Measurements from ENCODE around the gene SFXN3. TPM values are rescaled to one million over a fixed set of nuclear protein-coding genes. Genes with fewer than 3 reads are reported as not detected.

SFXN3 gene
- total RNA-seq, 1 experiment from 2014 or later, result 35.2 TPM

DNA sequence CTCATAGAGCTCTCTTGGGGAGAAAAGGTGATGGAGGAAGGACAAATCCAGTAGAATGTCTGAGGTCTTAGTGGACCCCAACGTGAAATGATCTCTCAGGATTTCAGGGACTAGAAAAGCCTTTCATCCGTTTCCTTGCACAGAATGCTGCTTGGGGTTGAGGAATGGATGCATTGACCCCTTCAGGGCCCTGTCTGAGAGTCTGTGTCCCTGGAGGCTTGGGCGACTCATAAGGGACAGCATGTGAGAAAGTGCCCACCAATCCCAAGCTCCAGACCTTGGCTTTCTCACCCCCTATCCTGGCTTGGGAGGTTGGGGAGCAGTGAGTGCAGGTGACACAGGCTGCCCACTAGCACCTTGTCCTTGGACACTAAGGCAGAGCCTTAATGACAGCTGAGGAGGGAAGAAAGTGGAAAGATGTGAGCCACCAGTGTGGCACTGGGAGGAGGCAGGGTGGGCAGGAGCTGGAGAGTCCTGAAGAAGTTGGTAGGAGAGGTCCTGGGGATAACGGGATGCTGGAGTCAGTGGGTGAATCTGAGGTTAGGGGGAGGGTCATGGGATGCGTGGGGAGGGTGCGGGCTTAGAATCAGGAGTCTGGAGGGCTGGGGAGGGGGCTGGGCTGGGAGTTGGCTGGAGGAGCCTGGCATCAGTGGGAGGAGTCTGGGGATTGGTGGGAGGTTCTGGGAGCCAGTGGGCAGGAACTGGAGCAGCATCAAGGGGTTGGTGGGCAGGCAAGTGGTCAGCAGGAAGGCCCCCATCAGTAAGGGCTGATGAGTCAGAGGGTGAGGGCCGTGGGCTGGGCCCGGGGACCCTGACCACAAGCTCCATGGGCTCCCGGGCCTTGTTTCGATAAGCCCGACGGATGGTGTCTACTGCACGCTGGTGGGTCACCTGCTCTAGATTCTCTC is 22.9 kb upstream of the SFXN3 start:
- ChIA-PET CTCF (interaction anchor here (1.1 kb wide), 1 partner anchor 12 kb away, joined by 3 read pairs; no protein-coding TSS in a partner anchor), POLR2A (ENCODE audit: unreplicated experiment) (no interaction called here)
- no peaks in the 10 kb centered on the region for H3K79me2 ChIP-seq (ENCODE audit: low read depth)
- no peaks in the 10 kb centered on the region for H3K36me3 ChIP-seq (ENCODE audit: low read depth)
- H3K9me2 ChIP-seq (ENCODE audit: insufficient read depth), result no peaks in the 10 kb centered on the region
- intact Hi-C loops (cut with micrococcal nuclease; ENCODE audit: unreplicated experiment), result no loop called here
- DNase-seq, result no peak
- peaks cover 2% of the 10 kb centered on the region for H3K4me1 ChIP-seq (replicated peaks; ENCODE audit: insufficient read depth)
- TF ChIP-seq, protein P1, sequence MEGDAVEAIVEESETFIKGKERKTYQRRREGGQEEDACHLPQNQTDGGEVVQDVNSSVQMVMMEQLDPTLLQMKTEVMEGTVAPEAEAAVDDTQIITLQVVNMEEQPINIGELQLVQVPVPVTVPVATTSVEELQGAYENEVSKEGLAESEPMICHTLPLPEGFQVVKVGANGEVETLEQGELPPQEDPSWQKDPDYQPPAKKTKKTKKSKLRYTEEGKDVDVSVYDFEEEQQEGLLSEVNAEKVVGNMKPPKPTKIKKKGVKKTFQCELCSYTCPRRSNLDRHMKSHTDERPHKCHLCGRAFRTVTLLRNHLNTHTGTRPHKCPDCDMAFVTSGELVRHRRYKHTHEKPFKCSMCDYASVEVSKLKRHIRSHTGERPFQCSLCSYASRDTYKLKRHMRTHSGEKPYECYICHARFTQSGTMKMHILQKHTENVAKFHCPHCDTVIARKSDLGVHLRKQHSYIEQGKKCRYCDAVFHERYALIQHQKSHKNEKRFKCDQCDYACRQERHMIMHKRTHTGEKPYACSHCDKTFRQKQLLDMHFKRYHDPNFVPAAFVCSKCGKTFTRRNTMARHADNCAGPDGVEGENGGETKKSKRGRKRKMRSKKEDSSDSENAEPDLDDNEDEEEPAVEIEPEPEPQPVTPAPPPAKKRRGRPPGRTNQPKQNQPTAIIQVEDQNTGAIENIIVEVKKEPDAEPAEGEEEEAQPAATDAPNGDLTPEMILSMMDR (conservative IDR thresholded peaks at IDR 0.05), result no peak
- TF ChIP-seq EZH2 (IDR thresholded peaks at IDR 0.05; ENCODE audit: low read depth), result no peak
- BruUV-seq (replicated peaks), result no TSS peak
- H4K20me1 ChIP-seq (ENCODE audit: insufficient read depth), result no peaks in the 10 kb centered on the region
- H2AFZ ChIP-seq, result no peak overlapping the region
- no peak overlapping the region for H3K4me2 ChIP-seq
- H3K4me3 ChIP-seq, result no peak overlapping the region
- no peaks in the 10 kb centered on the region for H3K9me3 ChIP-seq (ENCODE audit: insufficient read depth, low read depth)
- peaks cover 9% of the 10 kb centered on the region; the same call in 1 of the 2 replicates for H3F3A ChIP-seq (ENCODE audit: insufficient read depth, low read depth)
- no peaks in the 10 kb centered on the region for H3K27me3 ChIP-seq (ENCODE audit: insufficient read depth, low read depth)
- H3K27ac ChIP-seq, result no peak overlapping the region

DNA sequence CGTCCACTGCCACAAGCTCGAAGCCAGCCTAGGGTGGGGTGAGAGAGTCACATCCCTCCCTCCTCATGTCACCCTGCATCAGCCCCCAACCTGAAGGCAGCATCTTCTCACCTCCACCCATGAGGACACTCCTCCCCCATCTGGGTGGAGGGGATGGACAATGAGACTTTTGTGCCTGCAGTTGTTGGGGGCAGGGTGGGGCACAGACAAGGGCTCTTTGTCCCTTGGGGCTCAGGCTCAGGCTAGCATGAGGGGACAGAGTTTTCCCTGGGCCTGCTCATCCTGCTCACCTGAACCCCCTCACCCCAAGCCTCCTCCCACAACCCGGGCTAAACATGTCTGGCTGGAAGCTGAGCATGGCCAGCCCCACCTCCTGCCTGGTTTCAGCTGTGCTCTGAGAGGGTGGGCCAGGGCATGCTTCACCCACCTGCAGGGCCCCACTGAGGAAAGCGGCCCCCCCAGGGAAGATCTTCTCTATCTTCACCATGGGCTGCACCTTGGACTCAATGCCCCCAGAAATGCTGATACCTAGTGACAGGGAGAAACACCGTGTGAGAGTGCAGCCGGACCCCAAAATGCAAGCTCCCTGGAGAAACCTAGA is 22.1 kb upstream of the SFXN3 start:
- Histone ChIP-seq H3K27me3 (ENCODE audit: insufficient read depth, low read depth) (no peaks in the 10 kb centered on the region), H3F3A (ENCODE audit: insufficient read depth, low read depth) (peaks cover 13% of the 10 kb centered on the region; the same call in 1 of the 2 replicates), H3K79me2 (ENCODE audit: low read depth) (no peaks in the 10 kb centered on the region), H3K27ac (no peak overlapping the region), H3K36me3 (ENCODE audit: low read depth) (no peaks in the 10 kb centered on the region), H3K4me1 (replicated peaks; ENCODE audit: insufficient read depth) (peaks cover 5% of the 10 kb centered on the region), H3K4me3 (no peak overlapping the region), H3K9me2 (ENCODE audit: insufficient read depth) (no peaks in the 10 kb centered on the region), H3K9me3 (ENCODE audit: insufficient read depth, low read depth) (no peaks in the 10 kb centered on the region), H3K4me2 (no peak overlapping the region), H4K20me1 (ENCODE audit: insufficient read depth) (no peaks in the 10 kb centered on the region), H2AFZ (no peak overlapping the region)
- intact Hi-C loops (cut with micrococcal nuclease; ENCODE audit: unreplicated experiment), result no loop called here
- BruUV-seq (replicated peaks), result no TSS peak
- ChIA-PET CTCF (no interaction called here), POLR2A (ENCODE audit: unreplicated experiment) (no interaction called here)
- DNase-seq, result no peak
- no peak for TF ChIP-seq EZH2 (IDR thresholded peaks at IDR 0.05; ENCODE audit: low read depth)

DNA sequence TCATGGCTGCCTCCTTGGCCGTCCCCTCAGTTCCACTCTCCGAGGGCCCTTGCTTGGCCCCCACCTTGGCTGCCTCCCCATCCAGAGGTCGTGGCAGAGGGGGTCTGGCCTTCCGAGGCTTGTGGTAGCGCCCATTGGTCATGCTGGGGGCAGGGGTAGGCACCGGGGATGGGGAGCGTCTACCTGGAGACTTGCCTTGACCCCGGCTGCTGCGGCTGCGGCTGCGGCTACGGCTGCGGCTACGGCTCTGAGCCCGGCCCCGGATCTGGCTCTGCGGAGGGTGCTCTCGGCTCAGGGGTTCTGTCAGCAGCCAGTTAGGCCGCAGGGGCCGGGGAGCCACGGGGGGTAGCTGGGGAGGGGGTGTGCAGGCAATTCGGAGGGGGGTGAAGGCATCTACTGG is 20.7 kb upstream of the SFXN3 start:
- H3K9me3 ChIP-seq (ENCODE audit: insufficient read depth, low read depth), result no peaks in the 10 kb centered on the region
- no peak for TF ChIP-seq EZH2 (IDR thresholded peaks at IDR 0.05; ENCODE audit: low read depth)
- TF ChIP-seq, protein P1 (conservative IDR thresholded peaks at IDR 0.05), result no peak
- H3K4me2 ChIP-seq, result no peak overlapping the region
- H3K4me1 ChIP-seq (replicated peaks; ENCODE audit: insufficient read depth), result peaks cover 5% of the 10 kb centered on the region
- POLR2A ChIA-PET (ENCODE audit: unreplicated experiment), result no interaction called here
- H3F3A ChIP-seq (ENCODE audit: insufficient read depth, low read depth), result peaks cover 13% of the 10 kb centered on the region; the same call in 1 of the 2 replicates
- no peaks in the 10 kb centered on the region for H3K9me2 ChIP-seq (ENCODE audit: insufficient read depth)
- H3K27ac ChIP-seq, result no peak overlapping the region
- no peaks in the 10 kb centered on the region for H3K36me3 ChIP-seq (ENCODE audit: low read depth)
- intact Hi-C loops (cut with micrococcal nuclease; ENCODE audit: unreplicated experiment), result loop anchor here (5.0 to 10.0 kb wide), 3 partner anchors 123 to 576 kb away; no protein-coding TSS in a partner anchor
- H3K27me3 ChIP-seq (ENCODE audit: insufficient read depth, low read depth), result no peaks in the 10 kb centered on the region
- H4K20me1 ChIP-seq (ENCODE audit: insufficient read depth), result no peaks in the 10 kb centered on the region
- no peak overlapping the region for H2AFZ ChIP-seq
- no TSS peak for BruUV-seq (replicated peaks)
- CTCF ChIA-PET, result no interaction called here
- no peaks in the 10 kb centered on the region for H3K79me2 ChIP-seq (ENCODE audit: low read depth)
- DNase-seq, result no peak
- H3K4me3 ChIP-seq, result no peak overlapping the region

All from PC-9 (cell line).